K562 (cell line): ENCODE measurements around the gene TAPBPL. TPM values are rescaled to one million over a fixed set of nuclear protein-coding genes. Genes with fewer than 3 reads are reported as not detected.

Experiments
- ATAC-seq: fragments of 200-7000 bp; cut with Tn5 transposase; 3 replicates; pipeline ENCODE4 v1.9.1; 2020; ENCODE audit warnings: moderate library complexity
- BruUV-seq: library from RNA; stranded (reverse); fragments of 400-500 nt; replicated peaks from 2 replicates; lab custom pipeline; 2021; lab: Mats Ljungman, UMichigan
- CTCF ChIA-PET: fragments of 300-600 bp; formaldehyde crosslinking; extraction: SDS; loops from one replicate; lab custom pipeline; 2021; ENCODE audit warnings: low intra/inter-chr PET ratio; lab: Yijun Ruan, JAX
- POLR2A ChIA-PET: fragments of 300-600, 350-650 bp; sonication (Branson Sonifier 250); formaldehyde crosslinking; extraction: SDS; loops from one replicate; lab custom pipeline; 2021; ENCODE audit warnings: antibody characterized with exemption, inconsistent platforms; lab: Yijun Ruan, JAX
- DNase-seq, 4 experiments: peaks; one replicate each; pipeline versions ENCODE4 v3.0.0 to v3.0.0-alpha.2; 2011 to 2018; ENCODE audit warnings: low spot score in 3 of 4, mixed read lengths in 3 of 4; ENCODE audit errors: extremely low read depth in 1 of 4
- FAIRE-seq: peaks from 2 replicates; lab custom pipeline; 2011; peaks lifted over from hg19 to GRCh38; lab: Jason Lieb, UNC
- H2AFZ ChIP-seq: 2 replicates; pipeline ENCODE4 v1.6.0; 2011; ENCODE audit warnings: low read depth, low read length, control low read depth, inconsistent platforms
- H3K27ac ChIP-seq: fragments of 200-600 bp; 3 replicates; pipeline ENCODE4 v1.8.0; 2011; ENCODE audit warnings: low read depth, mild to moderate bottlenecking, control low read depth, inconsistent platforms, low read length, moderate library complexity, mixed read lengths; ENCODE audit errors: extremely low read depth
- H3K27me3 ChIP-seq, 2 experiments: fragments of 300-600 bp in 1 of 2; 2 replicates in 1 of 2; 3 replicates in 1 of 2; pipeline versions ENCODE4 v1.6.0 to v1.8.0; 2011; ENCODE audit warnings: inconsistent platforms in 2 of 2, low read length in 2 of 2, mild to moderate bottlenecking in 1 of 2, mixed read lengths in 1 of 2, moderate library complexity in 1 of 2; ENCODE audit not compliant: control insufficient read depth in 2 of 2, insufficient read depth in 2 of 2
- H3K36me3 ChIP-seq: fragments of 300-600 bp; 3 replicates; pipeline ENCODE4 v1.8.0; 2011; ENCODE audit warnings: mild to moderate bottlenecking, low read length, inconsistent platforms; ENCODE audit not compliant: control insufficient read depth, insufficient read depth
- H3K4me1 ChIP-seq, 2 experiments: fragments of 200-600 bp in 1 of 2; replicated peaks in 1 of 2; 2 replicates in 1 of 2; 3 replicates in 1 of 2; pipeline versions ENCODE4 v1.5.1 to v1.8.0; 2011; ENCODE audit warnings: inconsistent platforms in 2 of 2, low read length in 2 of 2, mild to moderate bottlenecking in 1 of 2, mixed read lengths in 1 of 2, moderate library complexity in 1 of 2; ENCODE audit not compliant: control insufficient read depth in 2 of 2, insufficient read depth in 2 of 2
- H3K4me2 ChIP-seq: 2 replicates; pipeline ENCODE4 v1.6.1; 2011; ENCODE audit warnings: low read length, control low read depth, inconsistent platforms, mixed read lengths; ENCODE audit not compliant: insufficient read depth
- H3K4me3 ChIP-seq: fragments of 200-600 bp; sonication (generic), shearing (Covaris generic); 2 replicates; pipeline ENCODE4 v1.5.1; 2016; ENCODE audit warnings: control low read depth, inconsistent platforms
- H3K79me2 ChIP-seq: fragments of 200-600 bp; 3 replicates; pipeline ENCODE4 v1.8.0; 2011; ENCODE audit warnings: low read length, inconsistent platforms; ENCODE audit not compliant: control insufficient read depth, insufficient read depth
- H3K9ac ChIP-seq, 2 experiments: 2 replicates each; pipeline versions ENCODE4 v1.6.0 to v1.6.1; 2011; ENCODE audit warnings: low read depth in 2 of 2, low read length in 2 of 2, control low read depth in 1 of 2, inconsistent platforms in 1 of 2, mild to moderate bottlenecking in 1 of 2, mixed read lengths in 1 of 2; ENCODE audit not compliant: insufficient read depth in 1 of 2
- H3K9me1 ChIP-seq: one replicate; pipeline ENCODE4 v1.6.0; 2011; ENCODE audit warnings: inconsistent platforms, mild to moderate bottlenecking, low read length, moderate library complexity; ENCODE audit not compliant: control insufficient read depth, insufficient read depth
- H3K9me3 ChIP-seq: replicated peaks from 2 replicates; pipeline ENCODE4 v1.5.1; 2011; ENCODE audit warnings: low read depth, low read length, inconsistent platforms; ENCODE audit not compliant: control insufficient read depth, insufficient read depth
- H4K20me1 ChIP-seq: replicated peaks from 2 replicates; pipeline ENCODE4 v1.6.1; 2011; ENCODE audit warnings: low read length, inconsistent platforms, mixed read lengths; ENCODE audit not compliant: control insufficient read depth, insufficient read depth
- ARID2 ChIP-seq: fragments of 450-650 bp; IDR thresholded peaks from 2 replicates; pipeline ENCODE4 v1.6.1; 2017; ENCODE audit warnings: antibody characterized with exemption, mild to moderate bottlenecking
- E4F1 ChIP-seq: fragments of 250-450 bp; sonication (Bioruptor Pico); IDR thresholded peaks from 2 replicates; pipeline ENCODE4 v1.5.0; 2021; ENCODE audit warnings: mild to moderate bottlenecking, borderline replicate concordance
- ETV5 ChIP-seq: sonication (generic); formaldehyde crosslinking; IDR thresholded peaks from 2 replicates; pipeline ENCODE4 v1.4.0; 2020; ENCODE audit warnings: low read depth, mild to moderate bottlenecking, missing genetic modification reagents
- KDM2B ChIP-seq: fragments of 250-450 bp; sonication (Bioruptor Pico); IDR thresholded peaks from 2 replicates; pipeline ENCODE4 v1.8.0; 2021; ENCODE audit warnings: mild to moderate bottlenecking, moderate library complexity
- MGA ChIP-seq: fragments of 450-650 bp; IDR thresholded peaks from 2 replicates; pipeline ENCODE4 v1.6.1; 2016; ENCODE audit warnings: mild to moderate bottlenecking, moderate library complexity
- RCOR1 ChIP-seq, 2 experiments: IDR thresholded peaks; 2 replicates each; pipeline ENCODE4 v1.6.1; 2012; ENCODE audit warnings: low read depth in 2 of 2, low read length in 2 of 2, borderline replicate concordance in 1 of 2, improper control_type of control experiment in 1 of 2
- ZNF384 ChIP-seq: IDR thresholded peaks from 2 replicates; pipeline ENCODE4 v1.6.1; 2012; ENCODE audit warnings: low read depth, low read length, improper control_type of control experiment
- WGBS: fragments of 100-300 bp; shearing (Covaris generic); methylation state at CpG from one replicate; pipeline ENCODE4 v1.1.6; 2016; ENCODE audit warnings: low coverage, mixed read lengths; ENCODE audit not compliant: insufficient coverage; ENCODE audit errors: missing lambda C conversion rate; 5-methylcytosine and 5-hydroxymethylcytosine counted together
- in situ Hi-C: fragments of 300-500 bp; cut with MboI; formaldehyde crosslinking; loops from 4 replicates; pipeline ENCODE4 v1.15.0; 2018; ENCODE audit warnings: inconsistent platforms, mixed read lengths
- intact Hi-C: fragments of 100-400 bp; cut with micrococcal nuclease; formaldehyde crosslinking; loops from 2 replicates; pipeline ENCODE4 v1.14.2; 2022
- polyA plus RNA-seq, 8 experiments: library from polyadenylated mRNA; depleted of rRNA in 4 of 8; stranded (reverse) in 5 of 8; unstranded in 3 of 8; fragments of >200 nt; fragmentation: Nextera tagmentation in 2 of 8; fragmentation: Illumina TruSeq in 1 of 8; extraction: Ambion mirVana in 2 of 8; extraction: Trizol in 1 of 8; gene quantifications; 2 replicates each; pipeline versions ENCODE4 v1.2.1 to v1.2.3, GENCODE V29; 2011 to 2014; ENCODE audit warnings: inconsistent platforms in 1 of 8, missing spikeins in 1 of 8
- total RNA-seq, 7 experiments: library from RNA; depleted of rRNA in 6 of 7; stranded (reverse); fragments of >200 nt in 6 of 7; fragmentation: Illumina TruSeq in 2 of 7; extraction: Trizol in 2 of 7; gene quantifications; 2 replicates each; pipeline versions ENCODE4 v1.2.1 to v1.2.3, GENCODE V29; 2011 to 2021; ENCODE audit warnings: low replicate concordance in 1 of 7

Gene TAPBPL
- total and polyA plus RNA-seq, 9 of the 15 experiments (the other 6 are each of a cell fraction or from before 2014, with no cell fraction given), result 0.29 to 1.6 (median 0.45) TPM

GRCh38 chr12:6508087-6508486, 56.2 kb downstream of the TAPBPL start:
- 86% methylated on average over 6 of the region's 7 CpGs for WGBS
- Histone ChIP-seq H3K27me3 (no peaks in the 10 kb centered on the region), H3K4me1 (no peaks in the 10 kb centered on the region; a peak in 1 of 5 replicates), H3K9me3 (no peaks in the 10 kb centered on the region), H3K4me2 (no peak overlapping the region), H3K9me1 (no peaks in the 10 kb centered on the region), H2AFZ (no peak overlapping the region), H4K20me1 (no peaks in the 10 kb centered on the region)
- CTCF ChIA-PET, result no interaction called here
- ATAC-seq (no peak), FAIRE-seq (no peak), DNase-seq (no peak)
- intact Hi-C loops (no loop called here), in situ Hi-C loops (no loop called here)
- BruUV-seq, result no TSS peak
- TF ChIP-seq E4F1 (CRISPR knock-in tag) (no peak), MGA (no peak), RCOR1 (IDR thresholded peaks at IDR 0.05; ENCODE audit: borderline replicate concordance in 1 of 2, low read depth in 2 of 2, low read length in 2 of 2) (no peak), ZNF384 (no peak), KDM2B (CRISPR knock-in tag) (no peak), ETV5 (CRISPR knock-in tag) (no peak), ARID2 (no peak)
- TF ChIP-seq, all 486 proteins: peak for 0
- Histone ChIP-seq H3K4me3 (no peak overlapping the region), H3K79me2 (peaks cover 6% of the 10 kb centered on the region; the same call in 2 of the 3 replicates), H3K9ac (no peak overlapping the region), H3K27ac (no peak overlapping the region), H3K36me3 (peaks cover 52% of the 10 kb centered on the region)
- POLR2A ChIA-PET, result no interaction called here
